ENCODE results near the gene PI4KB.

The PI4KB gene

DNA sequence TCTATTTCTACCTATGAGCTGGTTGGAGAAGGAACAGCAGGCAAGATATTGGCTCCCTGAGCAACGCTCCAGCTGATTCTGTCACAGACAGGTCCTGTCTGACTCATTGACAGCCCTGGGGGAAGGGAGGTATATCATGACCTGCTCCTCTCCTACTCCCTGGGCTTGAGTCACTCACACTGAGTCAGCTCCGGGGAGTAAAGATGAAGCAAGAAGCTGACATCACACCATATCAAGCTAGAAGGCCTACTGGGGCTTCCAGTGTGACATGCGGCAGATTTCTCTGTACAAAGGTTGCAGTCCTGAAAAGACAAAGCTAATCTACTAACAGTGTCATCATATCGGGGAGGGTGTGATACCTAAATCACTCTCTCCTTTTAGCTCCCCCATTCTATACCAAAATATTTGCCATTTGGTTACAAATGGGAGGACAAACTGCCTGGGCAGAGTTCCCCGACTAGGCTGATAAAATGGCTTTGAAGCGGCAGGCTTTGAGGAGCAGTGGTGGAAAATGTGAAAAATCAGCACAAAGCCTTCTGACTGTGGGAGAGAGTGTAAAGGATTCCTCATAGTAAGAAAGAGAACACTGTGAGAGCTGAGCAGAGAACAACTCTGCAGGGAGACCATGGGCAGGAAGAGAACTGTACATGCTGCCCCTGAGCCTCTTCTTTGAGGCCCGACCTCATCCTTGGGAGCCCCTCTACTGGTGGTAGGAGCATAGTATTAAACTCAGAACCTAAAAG is 15.5 kb downstream of the PI4KB start:
- no peak overlapping the region for H3K4ac ChIP-seq (ENCODE audit: low read length)
- no peaks in the 10 kb centered on the region for H3K79me1 ChIP-seq (ENCODE audit: low read depth, low read length)
- H4K8ac ChIP-seq (ENCODE audit: low read depth, low read length) = no peak overlapping the region
- no peak overlapping the region for H3K4me2 ChIP-seq (ENCODE audit: insufficient read depth, low read length, poor library complexity, severe bottlenecking)
- no peak overlapping the region for H2BK5ac ChIP-seq (ENCODE audit: low read length)
- no peak overlapping the region for H3K9ac ChIP-seq (ENCODE audit: low read depth, low read length, poor library complexity)
- H3K27ac ChIP-seq (replicated peaks; ENCODE audit: low read length) = no peak overlapping the region
- no peak overlapping the region for H2AFZ ChIP-seq (ENCODE audit: low read length)
- no peak overlapping the region for H2AK5ac ChIP-seq (ENCODE audit: low read depth, low read length)
- H2BK120ac ChIP-seq (ENCODE audit: low read depth, low read length) = no peak overlapping the region
- no CpG with 5 or more reads among the region's 7 CpGs for WGBS, 2 donors (ENCODE audit: extremely low coverage in 2 of 2, insufficient read length in 2 of 2, insufficient replicate concordance in 1 of 2)
- no peak overlapping the region for H3K14ac ChIP-seq (ENCODE audit: low read length)
- no peak for DNase-seq (ENCODE audit: low spot score)
- no peaks in the 10 kb centered on the region for H3K27me3 ChIP-seq (ENCODE audit: control insufficient read depth in 3 of 3, insufficient read depth in 3 of 3, low read depth in 1 of 3, low read length in 3 of 3)
- H3K9me3 ChIP-seq (replicated peaks in 1 of 2; ENCODE audit: control insufficient read depth in 2 of 2, insufficient read depth in 1 of 2, low read depth in 1 of 2, low read length in 2 of 2) = no peaks in the 10 kb centered on the region
- peaks cover 3 to 22% of the 10 kb centered on the region in 2 donors for H3K4me1 ChIP-seq (ENCODE audit: control insufficient read depth in 2 of 2, insufficient read depth in 1 of 2, low read depth in 1 of 2, low read length in 2 of 2)
- no peak overlapping the region for H2BK12ac ChIP-seq (ENCODE audit: low read length)
- H3K4me3 ChIP-seq (ENCODE audit: low read length in 2 of 2) = no peak overlapping the region
- no peak overlapping the region for H2BK15ac ChIP-seq (ENCODE audit: low read length)
- H3K36me3 ChIP-seq (replicated peaks in 1 of 2; ENCODE audit: control insufficient read depth in 2 of 2, insufficient read depth in 2 of 2, low read length in 2 of 2) = peaks cover 28 to 92% of the 10 kb centered on the region in 2 donors
- no peak overlapping the region for H3K23ac ChIP-seq (ENCODE audit: low read depth, low read length, poor library complexity)
- H4K91ac ChIP-seq (ENCODE audit: low read depth, low read length, poor library complexity) = no peak overlapping the region
- H3K18ac ChIP-seq (ENCODE audit: low read length) = no peak overlapping the region

DNA sequence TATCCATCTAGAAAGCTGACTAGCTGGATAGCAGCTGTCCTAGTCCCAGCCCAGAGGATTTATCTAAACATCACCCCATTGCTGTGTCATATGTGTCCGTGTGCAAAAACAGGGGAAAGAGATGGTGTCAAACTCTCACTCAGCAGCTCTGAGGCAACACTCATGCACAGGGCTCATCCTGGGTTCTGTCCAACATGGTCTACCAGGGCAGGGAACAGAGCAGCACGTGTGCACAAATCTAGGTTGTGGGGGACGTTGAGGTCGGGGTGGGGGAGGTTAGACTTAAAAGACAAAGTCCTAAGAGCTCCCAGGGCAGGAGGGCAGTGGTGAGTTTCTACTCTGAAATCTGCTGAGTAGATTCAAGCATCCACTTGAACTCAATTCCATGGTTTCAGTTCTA is 16.2 kb downstream of the PI4KB start:
- no peaks in the 10 kb centered on the region for H3K79me1 ChIP-seq (ENCODE audit: low read depth, low read length)
- H3K36me3 ChIP-seq (replicated peaks in 1 of 2; ENCODE audit: control insufficient read depth in 2 of 2, insufficient read depth in 2 of 2, low read length in 2 of 2) = peaks cover 32 to 93% of the 10 kb centered on the region in 2 donors
- H2BK15ac ChIP-seq (ENCODE audit: low read length) = no peak overlapping the region
- H2BK12ac ChIP-seq (ENCODE audit: low read length) = no peak overlapping the region
- no peak overlapping the region for H4K91ac ChIP-seq (ENCODE audit: low read depth, low read length, poor library complexity)
- H3K4me3 ChIP-seq (ENCODE audit: low read length in 2 of 2) = no peak overlapping the region
- no peak for DNase-seq (ENCODE audit: low spot score)
- H3K9ac ChIP-seq (ENCODE audit: low read depth, low read length, poor library complexity) = no peak overlapping the region
- WGBS, 2 donors (ENCODE audit: extremely low coverage in 2 of 2, insufficient read length in 2 of 2, insufficient replicate concordance in 1 of 2) = no CpG with 5 or more reads among the region's 4 CpGs
- H2BK120ac ChIP-seq (ENCODE audit: low read depth, low read length) = no peak overlapping the region
- no peak overlapping the region for H3K14ac ChIP-seq (ENCODE audit: low read length)
- no peak overlapping the region for H3K27ac ChIP-seq (replicated peaks; ENCODE audit: low read length)
- H2AK5ac ChIP-seq (ENCODE audit: low read depth, low read length) = peak overlapping the region; percentile 6
- H3K9me3 ChIP-seq (replicated peaks in 1 of 2; ENCODE audit: control insufficient read depth in 2 of 2, insufficient read depth in 1 of 2, low read depth in 1 of 2, low read length in 2 of 2) = no peaks in the 10 kb centered on the region
- no peak overlapping the region for H3K23ac ChIP-seq (ENCODE audit: low read depth, low read length, poor library complexity)
- no peak overlapping the region for H3K18ac ChIP-seq (ENCODE audit: low read length)
- H2AFZ ChIP-seq (ENCODE audit: low read length) = no peak overlapping the region
- no peak overlapping the region for H2BK5ac ChIP-seq (ENCODE audit: low read length)
- no peaks in the 10 kb centered on the region for H3K27me3 ChIP-seq (ENCODE audit: control insufficient read depth in 3 of 3, insufficient read depth in 3 of 3, low read depth in 1 of 3, low read length in 3 of 3)
- peaks cover 3 to 22% of the 10 kb centered on the region in 2 donors for H3K4me1 ChIP-seq (ENCODE audit: control insufficient read depth in 2 of 2, insufficient read depth in 1 of 2, low read depth in 1 of 2, low read length in 2 of 2)
- H4K8ac ChIP-seq (ENCODE audit: low read depth, low read length) = no peak overlapping the region
- no peak overlapping the region for H3K4me2 ChIP-seq (ENCODE audit: insufficient read depth, low read length, poor library complexity, severe bottlenecking)
- H3K4ac ChIP-seq (ENCODE audit: low read length) = no peak overlapping the region

DNA sequence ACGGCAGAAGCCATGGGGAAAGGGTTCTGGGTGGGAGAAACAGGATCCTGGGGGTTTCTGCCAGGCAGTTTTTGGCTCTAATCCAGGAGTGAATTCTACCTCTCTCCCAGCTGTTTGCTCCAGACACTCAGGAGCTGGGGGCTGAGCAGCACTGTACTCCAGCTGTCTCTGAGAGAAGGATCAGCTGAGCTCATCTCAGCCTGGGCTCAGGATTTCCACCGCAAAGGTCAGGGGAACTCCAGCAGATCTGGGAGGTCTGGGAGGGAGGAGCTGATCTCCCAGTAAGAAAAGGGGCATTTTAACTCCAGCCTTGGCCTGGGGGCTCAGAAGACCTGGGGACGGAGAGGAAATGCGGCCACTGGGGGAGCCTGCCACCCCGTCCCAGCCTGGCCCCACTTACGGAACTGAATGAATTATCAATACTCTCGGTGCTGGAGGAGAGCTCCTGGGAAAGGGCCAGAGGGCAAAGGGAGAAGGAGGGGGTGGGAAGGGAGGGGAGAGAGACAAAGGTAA is 17.3 kb downstream of the PI4KB start:
- H3K27ac ChIP-seq (replicated peaks; ENCODE audit: low read length) = peak overlapping the region; percentile 78
- no peak overlapping the region for H2AFZ ChIP-seq (ENCODE audit: low read length)
- peaks cover 30 to 95% of the 10 kb centered on the region in 2 donors for H3K36me3 ChIP-seq (replicated peaks in 1 of 2; ENCODE audit: control insufficient read depth in 2 of 2, insufficient read depth in 2 of 2, low read length in 2 of 2)
- no peak overlapping the region for H4K8ac ChIP-seq (ENCODE audit: low read depth, low read length)
- no CpG with 5 or more reads among the region's 7 CpGs for WGBS, 2 donors (ENCODE audit: extremely low coverage in 2 of 2, insufficient read length in 2 of 2, insufficient replicate concordance in 1 of 2)
- no peak overlapping the region for H2AK5ac ChIP-seq (ENCODE audit: low read depth, low read length)
- no peak overlapping the region for H3K23ac ChIP-seq (ENCODE audit: low read depth, low read length, poor library complexity)
- H2BK5ac ChIP-seq (ENCODE audit: low read length) = no peak overlapping the region
- no peak overlapping the region for H3K4ac ChIP-seq (ENCODE audit: low read length)
- no peaks in the 10 kb centered on the region for H3K79me1 ChIP-seq (ENCODE audit: low read depth, low read length)
- H4K91ac ChIP-seq (ENCODE audit: low read depth, low read length, poor library complexity) = no peak overlapping the region
- peak overlapping the region; percentile 32 for H3K18ac ChIP-seq (ENCODE audit: low read length)
- peak overlapping the region; percentile 32 for H3K4me2 ChIP-seq (ENCODE audit: insufficient read depth, low read length, poor library complexity, severe bottlenecking)
- H3K9me3 ChIP-seq (replicated peaks in 1 of 2; ENCODE audit: control insufficient read depth in 2 of 2, insufficient read depth in 1 of 2, low read depth in 1 of 2, low read length in 2 of 2) = no peaks in the 10 kb centered on the region
- no peak overlapping the region for H3K4me3 ChIP-seq (ENCODE audit: low read length in 2 of 2)
- no peak overlapping the region for H2BK120ac ChIP-seq (ENCODE audit: low read depth, low read length)
- H3K27me3 ChIP-seq (ENCODE audit: control insufficient read depth in 3 of 3, insufficient read depth in 3 of 3, low read depth in 1 of 3, low read length in 3 of 3) = no peaks in the 10 kb centered on the region
- H3K4me1 ChIP-seq (ENCODE audit: control insufficient read depth in 2 of 2, insufficient read depth in 1 of 2, low read depth in 1 of 2, low read length in 2 of 2) = peaks cover 3 to 22% of the 10 kb centered on the region in 2 donors
- H3K14ac ChIP-seq (ENCODE audit: low read length) = no peak overlapping the region
- no peak overlapping the region for H3K9ac ChIP-seq (ENCODE audit: low read depth, low read length, poor library complexity)
- no peak overlapping the region for H2BK12ac ChIP-seq (ENCODE audit: low read length)
- DNase-seq (ENCODE audit: low spot score) = no peak
- H2BK15ac ChIP-seq (ENCODE audit: low read length) = no peak overlapping the region

DNA sequence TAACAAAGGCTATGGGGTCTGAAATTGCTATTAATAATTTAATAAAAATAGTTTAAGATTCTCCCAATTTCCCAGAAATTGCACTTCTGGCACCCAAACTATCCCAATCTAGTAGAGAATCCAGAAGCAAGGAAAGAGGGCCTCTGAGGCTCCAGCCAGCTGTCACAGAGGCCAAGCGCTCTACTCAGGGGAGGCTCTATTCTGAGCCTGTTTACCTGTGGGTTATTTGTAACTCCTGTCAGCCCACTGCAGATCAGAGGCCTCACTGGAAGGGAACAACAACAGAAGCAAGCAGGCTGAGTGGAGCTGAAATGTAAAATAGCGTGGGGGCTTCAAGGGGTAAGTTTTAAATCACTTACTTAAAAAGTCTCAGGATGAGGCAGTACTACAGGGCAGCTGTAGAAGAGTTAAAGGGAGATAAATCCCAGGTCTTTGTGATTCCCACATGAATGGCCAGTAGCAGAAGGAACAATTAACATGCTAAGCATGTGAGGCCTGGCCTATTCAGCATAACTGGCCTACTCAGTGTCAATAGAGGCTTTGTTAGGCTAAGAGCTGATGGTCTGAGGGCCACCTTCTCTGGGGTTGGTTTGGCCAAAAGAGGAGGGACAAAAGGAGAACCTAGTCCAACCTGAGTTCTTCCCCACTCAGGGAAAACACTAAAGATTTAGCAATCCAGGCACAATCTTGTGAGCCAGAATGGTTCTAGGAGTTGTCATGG is 32.3 kb downstream of the PI4KB start:
- Histone ChIP-seq H3K9me3 (replicated peaks in 1 of 2; ENCODE audit: control insufficient read depth in 2 of 2, insufficient read depth in 1 of 2, low read depth in 1 of 2, low read length in 2 of 2) (no peaks in the 10 kb centered on the region), H3K4ac (ENCODE audit: low read length) (no peak overlapping the region), H3K14ac (ENCODE audit: low read length) (no peak overlapping the region), H4K91ac (ENCODE audit: low read depth, low read length, poor library complexity) (no peak overlapping the region), H3K27me3 (ENCODE audit: control insufficient read depth in 3 of 3, insufficient read depth in 3 of 3, low read depth in 1 of 3, low read length in 3 of 3) (no peaks in the 10 kb centered on the region), H3K9ac (ENCODE audit: low read depth, low read length, poor library complexity) (no peak overlapping the region), H2AFZ (ENCODE audit: low read length) (no peak overlapping the region), H2BK12ac (ENCODE audit: low read length) (no peak overlapping the region), H3K4me1 (ENCODE audit: control insufficient read depth in 2 of 2, insufficient read depth in 1 of 2, low read depth in 1 of 2, low read length in 2 of 2) (peaks cover 9 to 16% of the 10 kb centered on the region in 2 donors), H3K79me1 (ENCODE audit: low read depth, low read length) (peaks cover 4% of the 10 kb centered on the region), H2AK5ac (ENCODE audit: low read depth, low read length) (no peak overlapping the region), H2BK120ac (ENCODE audit: low read depth, low read length) (no peak overlapping the region), H3K27ac (replicated peaks; ENCODE audit: low read length) (peak overlapping the region; percentile 53), H3K18ac (ENCODE audit: low read length) (no peak overlapping the region), H4K8ac (ENCODE audit: low read depth, low read length) (no peak overlapping the region), H2BK15ac (ENCODE audit: low read length) (no peak overlapping the region), H3K23ac (ENCODE audit: low read depth, low read length, poor library complexity) (no peak overlapping the region), H2BK5ac (ENCODE audit: low read length) (no peak overlapping the region), H3K4me3 (ENCODE audit: low read length in 2 of 2) (no peak overlapping the region), H3K36me3 (replicated peaks in 1 of 2; ENCODE audit: control insufficient read depth in 2 of 2, insufficient read depth in 2 of 2, low read length in 2 of 2) (peaks cover 36 to 91% of the 10 kb centered on the region in 2 donors), H3K4me2 (ENCODE audit: insufficient read depth, low read length, poor library complexity, severe bottlenecking) (no peak overlapping the region)
- WGBS, 2 donors (ENCODE audit: extremely low coverage in 2 of 2, insufficient read length in 2 of 2, insufficient replicate concordance in 1 of 2) = no CpG with 5 or more reads among the region's 2 CpGs
- no peak for DNase-seq (ENCODE audit: low spot score)

Measured in neuronal stem cell (in vitro differentiated cells).